HepG2 (cell line): ENCODE data around the gene RNASE13. TPM values are rescaled to one million over a fixed set of nuclear protein-coding genes. Genes with fewer than 3 reads are reported as not detected.

ENCODE experiments used
- AHR ChIP-seq: IDR thresholded peaks from 2 replicates; pipeline ENCODE4 v1.6.1; 2018; ENCODE audit warnings: missing genetic modification reagents, missing compliant biosample characterization
- ATAD3A ChIP-seq: sonication (generic); formaldehyde crosslinking; IDR thresholded peaks from 2 replicates; pipeline ENCODE4 v1.4.0; 2020; ENCODE audit warnings: missing genetic modification reagents
- CBX1 ChIP-seq: IDR thresholded peaks from one replicate; pipeline ENCODE4 v1.6.1; 2016; ENCODE audit warnings: antibody characterized with exemption, low read depth
- ERF ChIP-seq: IDR thresholded peaks from 2 replicates; pipeline ENCODE4 v1.6.1; 2018; ENCODE audit warnings: missing biosample characterization, missing genetic modification reagents
- FOXK1 ChIP-seq: sonication (generic); formaldehyde crosslinking; IDR thresholded peaks from 2 replicates; pipeline ENCODE4 v1.4.0; 2020; ENCODE audit warnings: low read depth, missing genetic modification reagents, borderline replicate concordance
- ISX ChIP-seq: sonication (generic); formaldehyde crosslinking; conservative IDR thresholded peaks from 2 replicates; pipeline ENCODE4 v1.5.0; 2020; ENCODE audit warnings: missing genetic modification reagents
- NFATC3 ChIP-seq: sonication (generic); formaldehyde crosslinking; IDR thresholded peaks from 2 replicates; pipeline ENCODE4 v1.5.1; 2020; ENCODE audit warnings: mild to moderate bottlenecking, missing genetic modification reagents
- REXO4 ChIP-seq: sonication (generic); formaldehyde crosslinking; IDR thresholded peaks from 2 replicates; pipeline ENCODE4 v1.8.0; 2022; ENCODE audit warnings: missing genetic modification reagents, mild to moderate bottlenecking, borderline replicate concordance
- SOX13 ChIP-seq, 3 experiments: fragments of 450-650 bp in 1 of 3; sonication (generic) in 1 of 3; formaldehyde crosslinking in 1 of 3; IDR thresholded peaks in 2 of 3; conservative IDR thresholded peaks in 1 of 3; 2 replicates each; pipeline versions ENCODE4 v1.5.0 to v1.6.1; 2016 to 2020; ENCODE audit warnings: antibody characterized with exemption in 1 of 3, mild to moderate bottlenecking in 1 of 3, missing compliant biosample characterization in 1 of 3, missing genetic modification reagents in 1 of 3, moderate library complexity in 1 of 3
- ZNF441 ChIP-seq: sonication (generic); formaldehyde crosslinking; IDR thresholded peaks from 2 replicates; pipeline ENCODE4 v1.7.0; 2021; ENCODE audit warnings: missing genetic modification reagents, borderline replicate concordance
- ZNF501 ChIP-seq: sonication (generic); formaldehyde crosslinking; IDR thresholded peaks from 2 replicates; pipeline ENCODE4 v1.5.1; 2020; ENCODE audit warnings: mild to moderate bottlenecking, moderate library complexity, missing genetic modification reagents
- ZNF7 ChIP-seq: IDR thresholded peaks from 2 replicates; pipeline ENCODE4 v1.6.1; 2016; ENCODE audit warnings: missing biosample characterization, missing genetic modification reagents
- polyA plus RNA-seq, 8 experiments: library from polyadenylated mRNA; depleted of rRNA in 3 of 8; stranded (reverse) in 7 of 8; unstranded in 1 of 8; fragments of >200 nt; fragmentation: Illumina TruSeq in 4 of 8; extraction: Trizol in 4 of 8; gene quantifications; 2 replicates each; pipeline versions ENCODE4 v1.2.1 to v1.2.3, GENCODE V29; 2011 to 2016; ENCODE audit warnings: low read depth in 4 of 8, missing spikeins in 1 of 8, mixed read lengths in 1 of 8; ENCODE audit not compliant: insufficient read depth in 1 of 8
- total RNA-seq, 5 experiments: library from RNA; depleted of rRNA; stranded (reverse); fragments of >200 nt; fragmentation: Illumina TruSeq; extraction: Trizol; gene quantifications; 2 replicates each; pipeline ENCODE4 v1.2.3, GENCODE V29; 2016; ENCODE audit warnings: low read depth in 1 of 5
- TF ChIP-seq, protein P1 (sequence below): sonication (generic); formaldehyde crosslinking; IDR thresholded peaks from 2 replicates; pipeline ENCODE4 v1.5.0; 2020; ENCODE audit warnings: missing genetic modification reagents
- TF ChIP-seq, protein P2 (sequence below): sonication (generic); formaldehyde crosslinking; IDR thresholded peaks from 2 replicates; pipeline ENCODE4 v1.8.0; 2022; ENCODE audit warnings: missing genetic modification reagents, low read depth, mild to moderate bottlenecking, borderline replicate concordance
- TF ChIP-seq, protein P3 (sequence below): sonication (generic); formaldehyde crosslinking; conservative IDR thresholded peaks from 2 replicates; pipeline ENCODE4 v1.4.0; 2020; ENCODE audit warnings: mild to moderate bottlenecking, missing genetic modification reagents, moderate library complexity
- TF ChIP-seq, protein P4 (sequence below): sonication (generic); formaldehyde crosslinking; IDR thresholded peaks from 2 replicates; pipeline ENCODE4 v1.5.1; 2020; ENCODE audit warnings: mild to moderate bottlenecking, missing genetic modification reagents
- TF ChIP-seq, protein P5 (sequence below): sonication (generic); formaldehyde crosslinking; IDR thresholded peaks from 2 replicates; pipeline ENCODE4 v1.4.0; 2020; ENCODE audit warnings: missing genetic modification reagents, borderline replicate concordance

Gene RNASE13
- total and polyA plus RNA-seq, 2 of the 13 experiments (the other 11 are each of a cell fraction or from before 2014, with no cell fraction given), result 1.0 TPM; not detected in 1

DNA sequence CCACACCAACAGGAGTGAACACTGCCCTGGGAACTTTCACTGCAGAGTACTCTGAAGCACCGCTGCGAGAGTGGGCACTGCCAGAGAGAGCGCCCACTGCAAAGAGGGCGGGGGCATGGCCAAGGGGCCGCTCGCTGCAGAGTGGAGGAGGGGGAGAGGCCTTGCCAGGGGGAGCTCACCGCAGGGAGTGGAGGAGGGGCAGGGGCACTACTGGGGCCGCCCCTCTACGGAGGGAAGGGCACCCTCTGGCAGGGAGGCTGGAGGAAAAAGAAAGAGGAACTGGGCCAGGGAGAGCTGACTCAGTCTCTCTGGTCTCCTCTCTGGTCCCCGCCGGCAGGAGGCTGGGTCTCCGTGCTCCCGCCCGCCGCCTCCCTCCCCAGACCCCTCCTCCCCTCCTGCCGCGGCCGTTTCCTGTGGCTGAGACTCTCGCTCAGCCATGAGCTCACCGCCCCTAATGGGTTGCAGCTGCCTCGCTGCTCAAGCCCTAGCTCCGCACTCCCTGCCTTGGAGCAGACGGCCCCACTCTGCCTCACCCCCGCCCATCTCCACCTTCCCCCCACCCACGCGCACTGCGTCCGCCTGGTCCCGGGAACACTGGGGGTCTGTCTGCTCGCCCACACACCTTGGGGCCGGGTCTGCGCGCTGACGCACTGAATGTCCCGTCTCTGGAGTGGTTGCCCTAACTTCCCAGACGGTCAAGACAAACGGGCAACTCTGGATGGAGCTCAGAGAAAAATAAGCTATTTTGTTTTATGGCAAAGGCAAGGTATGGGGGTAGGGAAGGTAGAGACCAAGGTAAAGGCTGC lies 36.8 kb upstream of the RNASE13 start (continued):
- TF ChIP-seq, protein P1, sequence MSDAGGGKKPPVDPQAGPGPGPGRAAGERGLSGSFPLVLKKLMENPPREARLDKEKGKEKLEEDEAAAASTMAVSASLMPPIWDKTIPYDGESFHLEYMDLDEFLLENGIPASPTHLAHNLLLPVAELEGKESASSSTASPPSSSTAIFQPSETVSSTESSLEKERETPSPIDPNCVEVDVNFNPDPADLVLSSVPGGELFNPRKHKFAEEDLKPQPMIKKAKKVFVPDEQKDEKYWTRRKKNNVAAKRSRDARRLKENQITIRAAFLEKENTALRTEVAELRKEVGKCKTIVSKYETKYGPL, result no peak
- TF ChIP-seq FOXK1 (CRISPR knock-in tag) (no peak), CBX1 (no peak), ZNF441 (CRISPR knock-in tag) (no peak), ZNF7 (no peak), AHR (CRISPR knock-in tag) (0 out of 2 replicates have a peak, but pooled peaks have one; percentile 67), ERF (peak; percentile 50; the same call in 1 of the 2 replicates), SOX13 (IDR thresholded peaks at IDR 0.05) (no peak), SOX13 (CRISPR knock-in tag; conservative IDR thresholded peaks at IDR 0.05 in 1 of 2, IDR thresholded peaks at IDR 0.05 in 1 of 2) (0 out of 4 replicates have a peak, but pooled peaks of 1 of the 2 experiments have one; percentile 27), ATAD3A (CRISPR knock-in tag) (no peak), ZNF501 (no peak), NFATC3 (CRISPR knock-in tag) (no peak), REXO4 (CRISPR knock-in tag) (no peak), ISX (no peak)
- TF ChIP-seq, protein P2, sequence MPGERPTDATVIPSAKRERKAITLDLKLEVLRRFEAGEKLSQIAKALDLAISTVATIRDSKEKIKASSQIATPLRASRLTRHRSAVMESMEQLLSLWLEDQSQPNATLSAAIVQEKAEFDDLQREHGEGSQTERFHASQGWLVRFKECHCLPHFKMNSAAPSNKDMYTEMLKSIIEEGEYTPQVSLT (CRISPR knock-in tag), result no peak
- TF ChIP-seq, protein P3, sequence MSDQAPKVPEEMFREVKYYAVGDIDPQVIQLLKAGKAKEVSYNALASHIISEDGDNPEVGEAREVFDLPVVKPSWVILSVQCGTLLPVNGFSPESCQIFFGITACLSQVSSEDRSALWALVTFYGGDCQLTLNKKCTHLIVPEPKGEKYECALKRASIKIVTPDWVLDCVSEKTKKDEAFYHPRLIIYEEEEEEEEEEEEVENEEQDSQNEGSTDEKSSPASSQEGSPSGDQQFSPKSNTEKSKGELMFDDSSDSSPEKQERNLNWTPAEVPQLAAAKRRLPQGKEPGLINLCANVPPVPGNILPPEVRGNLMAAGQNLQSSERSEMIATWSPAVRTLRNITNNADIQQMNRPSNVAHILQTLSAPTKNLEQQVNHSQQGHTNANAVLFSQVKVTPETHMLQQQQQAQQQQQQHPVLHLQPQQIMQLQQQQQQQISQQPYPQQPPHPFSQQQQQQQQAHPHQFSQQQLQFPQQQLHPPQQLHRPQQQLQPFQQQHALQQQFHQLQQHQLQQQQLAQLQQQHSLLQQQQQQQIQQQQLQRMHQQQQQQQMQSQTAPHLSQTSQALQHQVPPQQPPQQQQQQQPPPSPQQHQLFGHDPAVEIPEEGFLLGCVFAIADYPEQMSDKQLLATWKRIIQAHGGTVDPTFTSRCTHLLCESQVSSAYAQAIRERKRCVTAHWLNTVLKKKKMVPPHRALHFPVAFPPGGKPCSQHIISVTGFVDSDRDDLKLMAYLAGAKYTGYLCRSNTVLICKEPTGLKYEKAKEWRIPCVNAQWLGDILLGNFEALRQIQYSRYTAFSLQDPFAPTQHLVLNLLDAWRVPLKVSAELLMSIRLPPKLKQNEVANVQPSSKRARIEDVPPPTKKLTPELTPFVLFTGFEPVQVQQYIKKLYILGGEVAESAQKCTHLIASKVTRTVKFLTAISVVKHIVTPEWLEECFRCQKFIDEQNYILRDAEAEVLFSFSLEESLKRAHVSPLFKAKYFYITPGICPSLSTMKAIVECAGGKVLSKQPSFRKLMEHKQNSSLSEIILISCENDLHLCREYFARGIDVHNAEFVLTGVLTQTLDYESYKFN (CRISPR knock-in tag), result 0 out of 2 replicates have a peak, but pooled peaks have one; percentile 10
- TF ChIP-seq, protein P4, sequence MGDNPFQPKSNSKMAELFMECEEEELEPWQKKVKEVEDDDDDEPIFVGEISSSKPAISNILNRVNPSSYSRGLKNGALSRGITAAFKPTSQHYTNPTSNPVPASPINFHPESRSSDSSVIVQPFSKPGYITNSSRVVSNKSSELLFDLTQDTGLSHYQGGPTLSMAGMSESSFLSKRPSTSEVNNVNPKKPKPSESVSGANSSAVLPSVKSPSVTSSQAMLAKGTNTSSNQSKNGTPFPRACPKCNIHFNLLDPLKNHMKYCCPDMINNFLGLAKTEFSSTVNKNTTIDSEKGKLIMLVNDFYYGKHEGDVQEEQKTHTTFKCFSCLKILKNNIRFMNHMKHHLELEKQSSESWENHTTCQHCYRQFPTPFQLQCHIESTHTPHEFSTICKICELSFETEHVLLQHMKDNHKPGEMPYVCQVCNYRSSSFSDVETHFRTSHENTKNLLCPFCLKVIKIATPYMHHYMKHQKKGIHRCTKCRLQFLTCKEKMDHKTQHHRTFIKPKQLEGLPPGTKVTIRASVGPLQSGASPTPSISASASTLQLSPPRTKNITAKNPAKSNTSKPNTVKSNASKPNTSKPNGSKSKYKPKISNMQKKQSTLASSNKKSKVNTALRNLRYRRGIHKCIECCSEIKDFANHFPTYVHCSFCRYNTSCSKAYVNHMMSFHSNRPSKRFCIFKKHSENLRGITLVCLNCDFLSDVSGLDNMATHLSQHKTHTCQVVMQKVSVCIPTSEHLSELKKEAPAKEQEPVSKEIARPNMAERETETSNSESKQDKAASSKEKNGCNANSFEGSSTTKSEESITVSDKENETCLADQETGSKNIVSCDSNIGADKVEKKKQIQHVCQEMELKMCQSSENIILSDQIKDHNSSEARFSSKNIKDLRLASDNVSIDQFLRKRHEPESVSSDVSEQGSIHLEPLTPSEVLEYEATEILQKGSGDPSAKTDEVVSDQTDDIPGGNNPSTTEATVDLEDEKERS (CRISPR knock-in tag), result 0 out of 2 replicates have a peak, but pooled peaks have one; percentile 50
- TF ChIP-seq, protein P5, sequence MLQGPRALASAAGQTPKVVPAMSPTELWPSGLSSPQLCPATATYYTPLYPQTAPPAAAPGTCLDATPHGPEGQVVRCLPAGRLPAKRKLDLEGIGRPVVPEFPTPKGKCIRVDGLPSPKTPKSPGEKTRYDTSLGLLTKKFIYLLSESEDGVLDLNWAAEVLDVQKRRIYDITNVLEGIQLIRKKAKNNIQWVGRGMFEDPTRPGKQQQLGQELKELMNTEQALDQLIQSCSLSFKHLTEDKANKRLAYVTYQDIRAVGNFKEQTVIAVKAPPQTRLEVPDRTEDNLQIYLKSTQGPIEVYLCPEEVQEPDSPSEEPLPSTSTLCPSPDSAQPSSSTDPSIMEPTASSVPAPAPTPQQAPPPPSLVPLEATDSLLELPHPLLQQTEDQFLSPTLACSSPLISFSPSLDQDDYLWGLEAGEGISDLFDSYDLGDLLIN (CRISPR knock-in tag), result no peak
